Measurements from ENCODE around the gene HOXB9. TPM values are rescaled to one million over a fixed set of nuclear protein-coding genes. Genes with fewer than 3 reads are reported as not detected.

Gene HOXB9
- total and polyA plus RNA-seq, 2 donors (not counting 1 experiment from before 2014, with no cell fraction given) = not detected

DNA sequence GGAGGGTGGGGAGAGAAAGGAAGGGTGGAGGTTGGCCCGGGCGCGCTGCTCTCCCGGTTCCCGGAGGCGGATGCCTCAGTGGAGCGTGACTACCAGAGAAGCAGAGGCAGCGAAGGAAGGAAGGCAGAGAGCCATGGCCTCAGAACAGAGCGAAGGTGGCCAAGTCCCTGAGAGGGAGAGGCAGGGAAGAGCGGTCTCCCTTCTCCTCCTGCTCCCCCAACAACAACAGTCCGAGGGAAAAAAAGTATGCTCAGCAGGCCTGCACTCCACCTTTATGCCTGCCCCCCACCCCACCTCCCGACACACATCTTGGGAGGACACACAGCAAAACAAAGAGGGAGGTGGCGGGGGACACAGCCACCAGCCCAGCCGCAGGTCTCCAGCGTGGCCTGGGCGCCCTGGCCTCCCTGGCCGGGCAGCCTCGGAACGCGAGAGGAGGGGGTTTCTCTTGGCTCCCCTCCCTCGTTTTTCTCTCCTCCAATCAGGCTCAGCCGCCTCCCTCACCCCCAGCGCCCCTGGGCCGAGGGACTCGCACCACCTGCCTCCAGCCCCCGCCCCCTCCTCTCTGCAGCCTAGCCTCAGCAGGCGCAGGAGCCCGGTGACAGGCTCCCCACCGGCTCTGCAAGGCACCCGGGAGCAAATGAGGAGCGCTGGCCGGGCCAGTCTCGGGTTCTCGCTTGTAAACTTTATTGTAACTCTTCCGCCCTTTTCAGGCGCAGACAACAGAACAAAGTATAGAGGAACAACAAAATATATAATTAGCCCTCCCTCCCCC is 14.3 kb downstream of the HOXB9 start:
- H3K4me2 ChIP-seq (ENCODE audit: extremely low read depth, insufficient read depth, low read length) = peak overlapping the region; percentile 97
- DNase-seq (ENCODE audit: low read depth in 2 of 2) = no peak
- H3K27me3 ChIP-seq (ENCODE audit: control insufficient read depth, insufficient read depth, low read length) = peaks cover 31% of the 10 kb centered on the region
- H3K9ac ChIP-seq (ENCODE audit: insufficient read depth, low read length) = peak overlapping the region; percentile 3
- TF ChIP-seq, protein P1, sequence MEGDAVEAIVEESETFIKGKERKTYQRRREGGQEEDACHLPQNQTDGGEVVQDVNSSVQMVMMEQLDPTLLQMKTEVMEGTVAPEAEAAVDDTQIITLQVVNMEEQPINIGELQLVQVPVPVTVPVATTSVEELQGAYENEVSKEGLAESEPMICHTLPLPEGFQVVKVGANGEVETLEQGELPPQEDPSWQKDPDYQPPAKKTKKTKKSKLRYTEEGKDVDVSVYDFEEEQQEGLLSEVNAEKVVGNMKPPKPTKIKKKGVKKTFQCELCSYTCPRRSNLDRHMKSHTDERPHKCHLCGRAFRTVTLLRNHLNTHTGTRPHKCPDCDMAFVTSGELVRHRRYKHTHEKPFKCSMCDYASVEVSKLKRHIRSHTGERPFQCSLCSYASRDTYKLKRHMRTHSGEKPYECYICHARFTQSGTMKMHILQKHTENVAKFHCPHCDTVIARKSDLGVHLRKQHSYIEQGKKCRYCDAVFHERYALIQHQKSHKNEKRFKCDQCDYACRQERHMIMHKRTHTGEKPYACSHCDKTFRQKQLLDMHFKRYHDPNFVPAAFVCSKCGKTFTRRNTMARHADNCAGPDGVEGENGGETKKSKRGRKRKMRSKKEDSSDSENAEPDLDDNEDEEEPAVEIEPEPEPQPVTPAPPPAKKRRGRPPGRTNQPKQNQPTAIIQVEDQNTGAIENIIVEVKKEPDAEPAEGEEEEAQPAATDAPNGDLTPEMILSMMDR (conservative IDR thresholded peaks at IDR 0.05 in 1 of 2, IDR thresholded peaks at IDR 0.05 in 1 of 2; ENCODE audit: low read depth in 1 of 2, low read length in 2 of 2) = no peak
- no peak for TF ChIP-seq EZH2 (IDR thresholded peaks at IDR 0.05; ENCODE audit: low read length, missing control alignments)
- no peaks in the 10 kb centered on the region for H3K9me3 ChIP-seq (ENCODE audit: control insufficient read depth, insufficient read depth, low read depth, low read length)
- no peaks in the 10 kb centered on the region for H4K20me1 ChIP-seq (ENCODE audit: control insufficient read depth, extremely low read depth, insufficient read depth, low read length)
- H3K27ac ChIP-seq (ENCODE audit: insufficient read depth, low read length) = peak overlapping the region; percentile 85
- peaks cover 1% of the 10 kb centered on the region for H3K36me3 ChIP-seq (ENCODE audit: control insufficient read depth, insufficient read depth, low read length)
- peak overlapping the region; percentile 69 for H2AFZ ChIP-seq (ENCODE audit: low read length)
- H3K4me1 ChIP-seq (ENCODE audit: control insufficient read depth, extremely low read depth, insufficient read depth, low read length) = peaks cover 15% of the 10 kb centered on the region
- H3K4me3 ChIP-seq (replicated peaks in 1 of 4; ENCODE audit: control extremely low read depth in 1 of 4, insufficient read depth in 1 of 4, low read depth in 3 of 4, low read length in 4 of 4) = peak overlapping the region; percentile 10 to 94 (median 82)
- peaks cover 24% of the 10 kb centered on the region for H3K79me2 ChIP-seq (ENCODE audit: control insufficient read depth, insufficient read depth, low read length)

DNA sequence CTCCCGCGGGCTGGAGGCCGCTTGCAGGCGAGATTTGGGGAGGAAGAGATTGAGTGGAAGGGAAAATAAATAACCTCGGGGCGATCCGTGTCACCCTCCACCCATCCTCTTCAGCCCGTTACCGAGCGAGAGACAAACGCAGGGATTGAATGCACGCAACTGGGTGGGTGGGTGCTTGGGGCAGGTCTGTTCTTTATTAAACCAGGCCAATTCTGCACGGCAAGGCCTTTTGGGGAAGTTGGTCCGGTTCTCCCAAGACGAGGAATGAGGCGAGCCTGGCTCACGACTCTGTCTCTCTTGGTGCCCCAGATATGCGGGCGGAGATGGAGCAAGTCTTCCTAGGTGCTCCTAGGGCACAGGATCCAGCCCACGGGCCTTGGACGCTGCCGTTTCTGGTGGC is 14.9 kb downstream of the HOXB9 start:
- H3K27me3 ChIP-seq (ENCODE audit: control insufficient read depth, insufficient read depth, low read length) = peaks cover 24% of the 10 kb centered on the region
- H4K20me1 ChIP-seq (ENCODE audit: control insufficient read depth, extremely low read depth, insufficient read depth, low read length) = no peaks in the 10 kb centered on the region
- peak overlapping the region; percentile 80 to 94 (median 83) for H3K4me3 ChIP-seq (replicated peaks in 1 of 4; ENCODE audit: control extremely low read depth in 1 of 4, insufficient read depth in 1 of 4, low read depth in 3 of 4, low read length in 4 of 4)
- no peak for TF ChIP-seq EZH2 (IDR thresholded peaks at IDR 0.05; ENCODE audit: low read length, missing control alignments)
- TF ChIP-seq, protein P1 (conservative IDR thresholded peaks at IDR 0.05 in 1 of 2, IDR thresholded peaks at IDR 0.05 in 1 of 2; ENCODE audit: low read depth in 1 of 2, low read length in 2 of 2) = no peak
- H3K79me2 ChIP-seq (ENCODE audit: control insufficient read depth, insufficient read depth, low read length) = peaks cover 24% of the 10 kb centered on the region
- peak overlapping the region; percentile 60 for H3K9ac ChIP-seq (ENCODE audit: insufficient read depth, low read length)
- no peak for DNase-seq (ENCODE audit: low read depth in 2 of 2)
- peak overlapping the region; percentile 94 for H3K4me2 ChIP-seq (ENCODE audit: extremely low read depth, insufficient read depth, low read length)
- peak overlapping the region; percentile 85 for H3K27ac ChIP-seq (ENCODE audit: insufficient read depth, low read length)
- H3K9me3 ChIP-seq (ENCODE audit: control insufficient read depth, insufficient read depth, low read depth, low read length) = no peaks in the 10 kb centered on the region
- peak overlapping the region; percentile 83 for H2AFZ ChIP-seq (ENCODE audit: low read length)
- peaks cover 6% of the 10 kb centered on the region for H3K36me3 ChIP-seq (ENCODE audit: control insufficient read depth, insufficient read depth, low read length)
- peaks cover 15% of the 10 kb centered on the region for H3K4me1 ChIP-seq (ENCODE audit: control insufficient read depth, extremely low read depth, insufficient read depth, low read length)

DNA sequence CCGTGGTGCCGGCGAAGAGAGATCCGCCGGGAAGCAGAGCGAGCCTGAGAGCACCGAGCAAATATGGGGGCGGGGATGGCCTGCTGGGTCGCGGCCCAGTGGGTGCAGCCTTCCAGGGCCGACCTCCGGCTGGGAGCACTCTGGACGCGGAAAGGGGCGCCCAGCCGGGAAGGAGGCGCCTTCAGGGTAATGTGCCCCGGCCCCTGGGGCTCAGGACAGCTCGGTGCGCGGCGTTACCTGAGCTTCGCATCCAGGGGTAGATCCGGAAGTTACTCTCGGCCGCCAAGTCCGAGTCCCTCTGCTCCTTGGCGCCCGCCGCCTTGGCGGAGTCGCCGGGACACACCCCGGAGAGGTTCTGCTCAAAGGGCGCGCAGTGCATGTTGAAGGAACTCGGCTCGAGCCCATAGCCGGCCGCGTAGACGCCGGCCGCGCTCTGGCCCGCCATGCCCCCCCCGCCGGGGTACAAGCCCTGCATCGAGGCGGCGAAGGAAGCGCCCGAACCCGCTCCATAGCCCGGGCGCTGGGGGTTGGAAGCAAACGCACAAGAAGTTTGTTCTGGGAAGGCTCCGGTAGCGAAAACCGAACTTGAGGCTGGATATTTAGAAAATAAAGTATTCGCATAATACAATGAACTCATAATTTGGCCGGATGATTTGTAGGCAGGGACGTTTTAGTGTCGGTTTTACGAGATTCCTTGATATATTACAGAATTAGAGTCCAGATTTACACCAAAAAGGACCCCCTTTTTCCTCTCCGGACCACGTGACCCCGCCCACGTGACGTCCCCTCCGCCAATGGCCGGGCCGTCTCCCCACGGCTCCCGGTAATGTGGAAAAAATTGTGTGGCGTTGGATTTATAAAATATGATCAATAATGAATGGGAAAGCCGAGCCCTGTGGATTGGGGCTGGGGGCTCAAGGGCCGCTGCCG is 15.6 kb downstream of the HOXB9 start, which contains the start of gene HOXB7:
HOXB7 (minus strand) TSS at position 736 of the 930 bp plus-strand sequence; CDS start at position 637, 99 bp downstream.
- H3K36me3 ChIP-seq (ENCODE audit: control insufficient read depth, insufficient read depth, low read length) = peaks cover 6% of the 10 kb centered on the region
- H3K27ac ChIP-seq (ENCODE audit: insufficient read depth, low read length) = peak within 1 kb of the TSS; percentile 85
- peaks cover 17% of the 10 kb centered on the region for H3K27me3 ChIP-seq (ENCODE audit: control insufficient read depth, insufficient read depth, low read length)
- H3K4me2 ChIP-seq (ENCODE audit: extremely low read depth, insufficient read depth, low read length) = peak within 1 kb of the TSS; percentile 94
- no peaks in the 10 kb centered on the region for H3K9me3 ChIP-seq (ENCODE audit: control insufficient read depth, insufficient read depth, low read depth, low read length)
- peak within 1 kb of the TSS; percentile 80 to 94 (median 83) for H3K4me3 ChIP-seq (replicated peaks in 1 of 4; ENCODE audit: control extremely low read depth in 1 of 4, insufficient read depth in 1 of 4, low read depth in 3 of 4, low read length in 4 of 4)
- peaks cover 24% of the 10 kb centered on the region for H3K79me2 ChIP-seq (ENCODE audit: control insufficient read depth, insufficient read depth, low read length)
- peaks cover 15% of the 10 kb centered on the region for H3K4me1 ChIP-seq (ENCODE audit: control insufficient read depth, extremely low read depth, insufficient read depth, low read length)
- peak within 1 kb of the TSS; percentile 83 for H2AFZ ChIP-seq (ENCODE audit: low read length)
- peak within 1 kb of the TSS; percentile 74 for H3K9ac ChIP-seq (ENCODE audit: insufficient read depth, low read length)
- DNase-seq (ENCODE audit: low read depth in 2 of 2) = peak in 1 of 2 donors; percentile 75
- no peaks in the 10 kb centered on the region for H4K20me1 ChIP-seq (ENCODE audit: control insufficient read depth, extremely low read depth, insufficient read depth, low read length)
- TF ChIP-seq, protein P1 (conservative IDR thresholded peaks at IDR 0.05 in 1 of 2, IDR thresholded peaks at IDR 0.05 in 1 of 2; ENCODE audit: low read depth in 1 of 2, low read length in 2 of 2) = no peak
- no peak for TF ChIP-seq EZH2 (IDR thresholded peaks at IDR 0.05; ENCODE audit: low read length, missing control alignments)

Measured in fibroblast of lung (primary cell).